Measurements from ENCODE around the gene FREM2. TPM values are rescaled to one million over a fixed set of nuclear protein-coding genes. Genes with fewer than 3 reads are reported as not detected.

Gene FREM2
- total RNA-seq, 1 experiment from 2014 or later: 42.6 TPM

GRCh38 chr13:38872693-38873092 lies 185.8 kb downstream of the FREM2 start:
- ChIA-PET POLR2A (no interaction called here), CTCF (interaction anchor here (1.0 to 1.9 kb wide), 5 partner anchors 11 to 202 kb away, joined by 3 to 18 read pairs (median 3); partner anchors contain the start of gene FREM2)
- no peak overlapping the region for H3K4me3 ChIP-seq (ENCODE audit: low read depth, low read length)
- H3K4me3 Mint-ChIP-seq (ENCODE audit: unreplicated experiment): no peak overlapping the region
- peak; percentile 67 for DNase-seq
- no peaks in the 10 kb centered on the region for H3K27me3 ChIP-seq (replicated peaks; ENCODE audit: control insufficient read depth, insufficient read depth, low read length)
- no peak overlapping the region for H3K27ac Mint-ChIP-seq (ENCODE audit: unreplicated experiment)
- no peaks in the 10 kb centered on the region for H3K9me3 Mint-ChIP-seq (ENCODE audit: unreplicated experiment)
- peak; percentile 69 to 84 for TF ChIP-seq CTCF (IDR thresholded peaks at IDR 0.05; ENCODE audit: insufficient read depth in 1 of 2, low read depth in 1 of 2, low read length in 1 of 2, severe bottlenecking in 1 of 2, unreplicated experiment in 1 of 2)
- H3K27me3 Mint-ChIP-seq (ENCODE audit: insufficient read depth, unreplicated experiment): no peaks in the 10 kb centered on the region
- peaks cover 14% of the 10 kb centered on the region; the same call in 1 of the 2 replicates for H3K4me1 ChIP-seq
- no peaks in the 10 kb centered on the region for H3K36me3 ChIP-seq (ENCODE audit: control insufficient read depth, insufficient read depth, low read length)
- intact Hi-C loops (cut with micrococcal nuclease; ENCODE audit: unreplicated experiment): loop anchor here (1.0 to 5.0 kb wide), 4 partner anchors 186 to 295 kb away; no protein-coding TSS in a partner anchor
- no TSS peak for BruUV-seq (replicated peaks)
- peaks cover 21% of the 10 kb centered on the region for H3K36me3 Mint-ChIP-seq (ENCODE audit: insufficient read depth, unreplicated experiment)
- H3K4me1 Mint-ChIP-seq (ENCODE audit: low read depth, unreplicated experiment): peaks cover 12% of the 10 kb centered on the region
- H3K9me3 ChIP-seq: no peaks in the 10 kb centered on the region

- H3K36me3 Mint-ChIP-seq (ENCODE audit: insufficient read depth, unreplicated experiment): peaks cover 28% of the 10 kb centered on the region
- DNase-seq: no peak
Observed at GRCh38 chr13:38875186-38875875, 188.5 kb downstream of the FREM2 start.

GRCh38 chr13:38879278-38879677 lies 192.4 kb downstream of the FREM2 start:
- H3K9me3 Mint-ChIP-seq (ENCODE audit: unreplicated experiment): no peaks in the 10 kb centered on the region
- peak in 1 of 2 experiments; percentile 24 for DNase-seq
- Histone ChIP-seq H3K9me3 (no peaks in the 10 kb centered on the region), H3K4me3 (ENCODE audit: low read depth, low read length) (no peak overlapping the region), H3K27me3 (replicated peaks; ENCODE audit: control insufficient read depth, insufficient read depth, low read length) (no peaks in the 10 kb centered on the region), H3K36me3 (ENCODE audit: control insufficient read depth, insufficient read depth, low read length) (peaks cover 2% of the 10 kb centered on the region), H3K4me1 (peaks cover 9% of the 10 kb centered on the region; the same call in 1 of the 2 replicates)
- CTCF ChIA-PET: interaction anchor here (0.7 kb wide), 1 partner anchor 208 kb away, joined by 3 read pairs; no protein-coding TSS in a partner anchor
- POLR2A ChIA-PET: no interaction called here
- no peak for TF ChIP-seq CTCF (IDR thresholded peaks at IDR 0.05; ENCODE audit: insufficient read depth in 1 of 2, low read depth in 1 of 2, low read length in 1 of 2, severe bottlenecking in 1 of 2, unreplicated experiment in 1 of 2)
- no peaks in the 10 kb centered on the region for H3K4me1 Mint-ChIP-seq (ENCODE audit: low read depth, unreplicated experiment)
- no peak overlapping the region for H3K4me3 Mint-ChIP-seq (ENCODE audit: unreplicated experiment)
- intact Hi-C loops (cut with micrococcal nuclease; ENCODE audit: unreplicated experiment): no loop called here
- BruUV-seq (replicated peaks): no TSS peak
- H3K27me3 Mint-ChIP-seq (ENCODE audit: insufficient read depth, unreplicated experiment): no peaks in the 10 kb centered on the region
- peaks cover 22% of the 10 kb centered on the region for H3K36me3 Mint-ChIP-seq (ENCODE audit: insufficient read depth, unreplicated experiment)
- H3K27ac Mint-ChIP-seq (ENCODE audit: unreplicated experiment): no peak overlapping the region

More at GRCh38 chr13:38875186-38875875, 188.5 kb downstream of the FREM2 start:
- no peaks in the 10 kb centered on the region for H3K27me3 ChIP-seq (replicated peaks; ENCODE audit: control insufficient read depth, insufficient read depth, low read length)
- H3K4me3 ChIP-seq (ENCODE audit: low read depth, low read length): no peak overlapping the region
- H3K4me1 Mint-ChIP-seq (ENCODE audit: low read depth, unreplicated experiment): no peaks in the 10 kb centered on the region
- H3K27me3 Mint-ChIP-seq (ENCODE audit: insufficient read depth, unreplicated experiment): no peaks in the 10 kb centered on the region
- H3K4me1 ChIP-seq: peaks cover 21% of the 10 kb centered on the region
- H3K27ac Mint-ChIP-seq (ENCODE audit: unreplicated experiment): no peak overlapping the region
- H3K4me3 Mint-ChIP-seq (ENCODE audit: unreplicated experiment): no peak overlapping the region
- TF ChIP-seq CTCF (IDR thresholded peaks at IDR 0.05; ENCODE audit: insufficient read depth in 1 of 2, low read depth in 1 of 2, low read length in 1 of 2, severe bottlenecking in 1 of 2, unreplicated experiment in 1 of 2): no peak
- ChIA-PET CTCF (no interaction called here), POLR2A (no interaction called here)
- intact Hi-C loops (cut with micrococcal nuclease; ENCODE audit: unreplicated experiment): no loop called here
- no peaks in the 10 kb centered on the region for H3K9me3 ChIP-seq
- BruUV-seq (replicated peaks): no TSS peak
- peaks cover under 1% of the 10 kb centered on the region for H3K36me3 ChIP-seq (ENCODE audit: control insufficient read depth, insufficient read depth, low read length)
- H3K9me3 Mint-ChIP-seq (ENCODE audit: unreplicated experiment): no peaks in the 10 kb centered on the region

Measured in Caco-2 (cell line).